Trophoblast cell (in vitro differentiated cells and primary cell): ENCODE data around the gene LAP3.

Experiments used
- DNase-seq, 2 donors: peaks; one replicate each; pipeline ENCODE4 v3.0.0-alpha.2; 2016
- H2AFZ ChIP-seq: 2 replicates; pipeline ENCODE4 v1.6.1; 2013; ENCODE audit warnings: low read length, moderate library complexity, mild to moderate bottlenecking; ENCODE audit not compliant: insufficient read depth, poor library complexity
- H2AK5ac ChIP-seq: 2 replicates; pipeline ENCODE4 v1.6.1; 2013; ENCODE audit warnings: mild to moderate bottlenecking, low read length
- H2BK120ac ChIP-seq: 2 replicates; pipeline ENCODE4 v1.6.1; 2013; ENCODE audit warnings: low read length, mild to moderate bottlenecking, moderate library complexity; ENCODE audit not compliant: insufficient read depth, poor library complexity
- H2BK12ac ChIP-seq: 2 replicates; pipeline ENCODE4 v1.6.1; 2013; ENCODE audit warnings: mild to moderate bottlenecking, low read length, moderate library complexity
- H2BK5ac ChIP-seq: 2 replicates; pipeline ENCODE4 v1.6.1; 2013; ENCODE audit warnings: low read length, low read depth, moderate library complexity, mild to moderate bottlenecking; ENCODE audit not compliant: poor library complexity
- H3K14ac ChIP-seq: 2 replicates; pipeline ENCODE4 v1.6.1; 2013; ENCODE audit warnings: mild to moderate bottlenecking, low read length
- H3K18ac ChIP-seq: 2 replicates; pipeline ENCODE4 v1.6.1; 2013; ENCODE audit warnings: mild to moderate bottlenecking, low read length
- H3K23ac ChIP-seq: 2 replicates; pipeline ENCODE4 v1.6.1; 2013; ENCODE audit warnings: low read length
- H3K27ac ChIP-seq: 2 replicates; pipeline ENCODE4 v1.5.1; 2013; ENCODE audit warnings: low read depth, mild to moderate bottlenecking, inconsistent platforms, low read length, moderate library complexity
- H3K27me3 ChIP-seq: 2 replicates; pipeline ENCODE4 v1.6.1; 2013; ENCODE audit warnings: inconsistent platforms, mild to moderate bottlenecking, low read length, moderate library complexity; ENCODE audit not compliant: insufficient read depth
- H3K36me3 ChIP-seq, 2 experiments: 1 replicate in 1 of 2; 2 replicates in 1 of 2; pipeline ENCODE4 v1.6.1; 2013; ENCODE audit warnings: low read length in 2 of 2, mild to moderate bottlenecking in 2 of 2, moderate library complexity in 1 of 2; ENCODE audit not compliant: insufficient read depth in 2 of 2, control insufficient read depth in 1 of 2
- H3K4ac ChIP-seq: 2 replicates; pipeline ENCODE4 v1.6.1; 2013; ENCODE audit warnings: low read depth, mild to moderate bottlenecking, low read length, moderate library complexity
- H3K4me1 ChIP-seq, 2 experiments: 1 replicate in 1 of 2; 2 replicates in 1 of 2; pipeline ENCODE4 v1.6.1; 2013; ENCODE audit warnings: low read length in 2 of 2, mild to moderate bottlenecking in 2 of 2, moderate library complexity in 1 of 2; ENCODE audit not compliant: insufficient read depth in 2 of 2, control insufficient read depth in 1 of 2
- H3K4me2 ChIP-seq: 2 replicates; pipeline ENCODE4 v1.6.1; 2013; ENCODE audit warnings: inconsistent platforms, mild to moderate bottlenecking, low read length, moderate library complexity
- H3K4me3 ChIP-seq: 2 replicates; pipeline ENCODE4 v1.5.1; 2013; ENCODE audit warnings: mild to moderate bottlenecking, low read depth, low read length, inconsistent platforms
- H3K79me1 ChIP-seq: one replicate; pipeline ENCODE4 v1.6.1; 2013; ENCODE audit warnings: low read length
- H3K79me2 ChIP-seq: 2 replicates; pipeline ENCODE4 v1.6.1; 2013; ENCODE audit warnings: low read length, mild to moderate bottlenecking; ENCODE audit not compliant: control insufficient read depth, insufficient read depth, poor library complexity
- H3K9ac ChIP-seq: 2 replicates; pipeline ENCODE4 v1.6.1; 2013; ENCODE audit warnings: mild to moderate bottlenecking, low read length
- H3K9me3 ChIP-seq: 2 replicates; pipeline ENCODE4 v1.6.1; 2013; ENCODE audit warnings: low read depth, mild to moderate bottlenecking, control low read depth, inconsistent platforms, low read length; ENCODE audit not compliant: insufficient read depth
- H4K12ac ChIP-seq: 2 replicates; pipeline ENCODE4 v1.6.1; 2013; ENCODE audit warnings: low read depth, mild to moderate bottlenecking, low read length, moderate library complexity
- H4K8ac ChIP-seq: 2 replicates; pipeline ENCODE4 v1.6.1; 2013; ENCODE audit warnings: low read depth, mild to moderate bottlenecking, low read length, moderate library complexity
- H4K91ac ChIP-seq: one replicate; pipeline ENCODE4 v1.6.1; 2013; ENCODE audit warnings: low read depth, mild to moderate bottlenecking, low read length, moderate library complexity
- WGBS: extraction: QIAGEN DNeasy Blood & Tissue Kit; methylation state at CpG from one replicate; pipeline ENCODE4 v1.1.7; 2013; ENCODE audit warnings: missing lambda C conversion rate; ENCODE audit not compliant: insufficient read length, insufficient coverage; ENCODE audit errors: extremely low coverage; 5-methylcytosine and 5-hydroxymethylcytosine counted together

Gene LAP3

GRCh38 chr4:17544831-17545234 lies 32.2 kb upstream of the LAP3 start:
- H3K14ac ChIP-seq: no peak overlapping the region
- H3K27ac ChIP-seq: no peak overlapping the region
- no peak overlapping the region for H2BK5ac ChIP-seq
- no peak for DNase-seq
- H3K36me3 ChIP-seq: no peaks in the 10 kb centered on the region
- H3K9me3 ChIP-seq: peaks cover 2% of the 10 kb centered on the region
- no peak overlapping the region for H4K8ac ChIP-seq
- no peak overlapping the region for H3K23ac ChIP-seq
- H3K79me1 ChIP-seq: no peaks in the 10 kb centered on the region
- H3K4me2 ChIP-seq: no peak overlapping the region
- H3K27me3 ChIP-seq: no peaks in the 10 kb centered on the region
- H3K79me2 ChIP-seq: no peaks in the 10 kb centered on the region
- H3K4me1 ChIP-seq: no peaks in the 10 kb centered on the region
- no peak overlapping the region for H4K91ac ChIP-seq
- no peak overlapping the region for H3K4me3 ChIP-seq
- H2BK120ac ChIP-seq: no peak overlapping the region
- no peak overlapping the region for H2BK12ac ChIP-seq
- H3K4ac ChIP-seq: no peak overlapping the region
- no peak overlapping the region for H4K12ac ChIP-seq
- no peak overlapping the region for H3K9ac ChIP-seq
- H3K18ac ChIP-seq: no peak overlapping the region
- no peak overlapping the region for H2AK5ac ChIP-seq
- no CpG with 5 or more reads among the region's 3 CpGs for WGBS
- H2AFZ ChIP-seq: no peak overlapping the region

GRCh38 chr4:17545374-17546140 lies 31.4 kb upstream of the LAP3 start:
- no peaks in the 10 kb centered on the region for H3K36me3 ChIP-seq
- H3K79me1 ChIP-seq: no peaks in the 10 kb centered on the region
- no peak overlapping the region for H2BK120ac ChIP-seq
- no peak overlapping the region for H3K18ac ChIP-seq
- WGBS: no CpG with 5 or more reads among the region's 11 CpGs
- H3K79me2 ChIP-seq: no peaks in the 10 kb centered on the region
- H2BK5ac ChIP-seq: no peak overlapping the region
- no peak overlapping the region for H3K27ac ChIP-seq
- no peak for DNase-seq
- H3K9ac ChIP-seq: no peak overlapping the region
- H4K91ac ChIP-seq: no peak overlapping the region
- no peak overlapping the region for H2AFZ ChIP-seq
- H3K14ac ChIP-seq: no peak overlapping the region
- H3K9me3 ChIP-seq: peaks cover 2% of the 10 kb centered on the region
- no peak overlapping the region for H2AK5ac ChIP-seq
- no peaks in the 10 kb centered on the region for H3K27me3 ChIP-seq
- no peak overlapping the region for H3K4ac ChIP-seq
- H4K8ac ChIP-seq: no peak overlapping the region
- no peak overlapping the region for H4K12ac ChIP-seq
- no peak overlapping the region for H2BK12ac ChIP-seq
- no peak overlapping the region for H3K4me3 ChIP-seq
- no peak overlapping the region for H3K4me2 ChIP-seq
- H3K23ac ChIP-seq: no peak overlapping the region
- no peaks in the 10 kb centered on the region for H3K4me1 ChIP-seq

- Histone ChIP-seq H2AFZ (no peak overlapping the region), H2BK5ac (no peak overlapping the region), H3K4me2 (no peak overlapping the region), H3K4me3 (no peak overlapping the region), H3K79me2 (no peaks in the 10 kb centered on the region), H2BK120ac (no peak overlapping the region), H3K79me1 (no peaks in the 10 kb centered on the region), H3K9me3 (peaks cover 2% of the 10 kb centered on the region), H3K18ac (no peak overlapping the region), H3K4ac (no peak overlapping the region), H3K9ac (no peak overlapping the region), H4K12ac (no peak overlapping the region), H2AK5ac (peak overlapping the region; percentile 24), H3K36me3 (no peaks in the 10 kb centered on the region), H4K91ac (no peak overlapping the region), H3K4me1 (no peaks in the 10 kb centered on the region), H3K27ac (no peak overlapping the region), H4K8ac (no peak overlapping the region), H3K23ac (no peak overlapping the region), H3K14ac (no peak overlapping the region), H2BK12ac (no peak overlapping the region), H3K27me3 (no peaks in the 10 kb centered on the region)
- WGBS: no CpG with 5 or more reads among the region's 10 CpGs
- DNase-seq: no peak
Measured at GRCh38 chr4:17546222-17546621, 30.8 kb upstream of the LAP3 start.

GRCh38 chr4:17546678-17547077 lies 30.3 kb upstream of the LAP3 start:
- Histone ChIP-seq H3K14ac (no peak overlapping the region), H3K79me2 (no peaks in the 10 kb centered on the region), H3K23ac (no peak overlapping the region), H2BK5ac (no peak overlapping the region), H3K18ac (no peak overlapping the region), H3K9me3 (peaks cover 2% of the 10 kb centered on the region), H3K4ac (no peak overlapping the region), H4K91ac (no peak overlapping the region), H3K9ac (no peak overlapping the region), H3K27ac (no peak overlapping the region), H3K36me3 (no peaks in the 10 kb centered on the region), H3K4me1 (no peaks in the 10 kb centered on the region), H2BK120ac (no peak overlapping the region), H3K4me2 (no peak overlapping the region), H3K4me3 (no peak overlapping the region), H3K27me3 (no peaks in the 10 kb centered on the region), H2AK5ac (no peak overlapping the region), H2AFZ (no peak overlapping the region), H2BK12ac (no peak overlapping the region), H4K8ac (no peak overlapping the region), H3K79me1 (no peaks in the 10 kb centered on the region), H4K12ac (no peak overlapping the region)
- no peak for DNase-seq
- no CpG with 5 or more reads among the region's 12 CpGs for WGBS
